IMR-90 (cell line): Measurements from ENCODE around the gene NPEPL1.

Experiments
- BHLHE40 ChIP-seq: fragments of 150-350 bp; IDR thresholded peaks from 2 replicates; pipeline ENCODE4 v1.6.1; 2016; ENCODE audit warnings: mild to moderate bottlenecking, low read depth, low read length
- CEBPB ChIP-seq: IDR thresholded peaks from 2 replicates; pipeline ENCODE4 v1.6.1; 2012; ENCODE audit warnings: low read depth, low read length, improper control_type of control experiment
- CHD1 ChIP-seq: IDR thresholded peaks from 2 replicates; pipeline ENCODE4 v1.6.1; 2012; ENCODE audit warnings: low read depth, low read length, improper control_type of control experiment
- MAZ ChIP-seq: IDR thresholded peaks from 2 replicates; pipeline ENCODE4 v1.6.1; 2012; ENCODE audit warnings: low read depth, mild to moderate bottlenecking, low read length, improper control_type of control experiment, moderate library complexity, borderline replicate concordance
- POLR2A ChIP-seq: IDR thresholded peaks from 2 replicates; pipeline ENCODE4 v1.6.1; 2012; ENCODE audit warnings: mild to moderate bottlenecking, low read depth, low read length
- RAD21 ChIP-seq: IDR thresholded peaks from 2 replicates; pipeline ENCODE4 v1.6.1; 2012; ENCODE audit warnings: low read length, improper control_type of control experiment
- RFX5 ChIP-seq: IDR thresholded peaks from 2 replicates; pipeline ENCODE4 v1.8.0; 2012; ENCODE audit warnings: low read depth, mild to moderate bottlenecking, low read length, moderate library complexity
- SMC3 ChIP-seq: fragments of 150-350 bp; IDR thresholded peaks from 2 replicates; pipeline ENCODE4 v1.6.1; 2016; ENCODE audit warnings: low read depth, mild to moderate bottlenecking, antibody characterized with exemption, low read length, moderate library complexity
- TF ChIP-seq, protein P1 (sequence below): conservative IDR thresholded peaks from 2 replicates; pipeline ENCODE4 v1.5.1; 2012; ENCODE audit warnings: mild to moderate bottlenecking, low read depth, low read length, improper control_type of control experiment
- TF ChIP-seq, protein P2 (sequence below): fragments of 150-350 bp; IDR thresholded peaks from 2 replicates; pipeline ENCODE4 v1.6.1; 2017; ENCODE audit warnings: mild to moderate bottlenecking, antibody characterized with exemption, low read length, low read depth
- TF ChIP-seq, protein P3 (sequence below): fragments of 150-350 bp; IDR thresholded peaks from 2 replicates; pipeline ENCODE4 v1.6.1; 2016; ENCODE audit warnings: low read depth, mild to moderate bottlenecking, low read length, moderate library complexity, borderline replicate concordance

DNA sequence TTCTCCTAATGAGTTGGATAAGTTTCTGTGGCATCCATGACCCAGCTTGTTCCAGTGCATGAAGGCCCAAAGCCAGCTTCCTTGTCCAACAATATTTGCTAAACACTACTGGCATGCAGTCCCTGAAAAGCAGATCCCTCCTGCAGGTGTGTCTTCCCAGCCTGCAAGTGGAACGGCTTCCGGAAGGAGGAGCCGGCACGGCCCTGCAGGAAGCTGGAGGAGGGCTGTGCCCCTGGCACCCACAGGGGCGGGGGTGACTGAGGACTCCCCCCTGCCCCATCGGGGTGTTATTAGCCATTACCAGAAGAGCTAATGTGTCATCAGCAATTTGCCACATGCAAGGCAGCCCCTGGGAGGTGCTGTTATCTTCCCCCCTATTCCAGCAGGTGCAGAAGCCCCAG is 27.4 kb downstream of the NPEPL1 start:
- TF ChIP-seq, protein P1, sequence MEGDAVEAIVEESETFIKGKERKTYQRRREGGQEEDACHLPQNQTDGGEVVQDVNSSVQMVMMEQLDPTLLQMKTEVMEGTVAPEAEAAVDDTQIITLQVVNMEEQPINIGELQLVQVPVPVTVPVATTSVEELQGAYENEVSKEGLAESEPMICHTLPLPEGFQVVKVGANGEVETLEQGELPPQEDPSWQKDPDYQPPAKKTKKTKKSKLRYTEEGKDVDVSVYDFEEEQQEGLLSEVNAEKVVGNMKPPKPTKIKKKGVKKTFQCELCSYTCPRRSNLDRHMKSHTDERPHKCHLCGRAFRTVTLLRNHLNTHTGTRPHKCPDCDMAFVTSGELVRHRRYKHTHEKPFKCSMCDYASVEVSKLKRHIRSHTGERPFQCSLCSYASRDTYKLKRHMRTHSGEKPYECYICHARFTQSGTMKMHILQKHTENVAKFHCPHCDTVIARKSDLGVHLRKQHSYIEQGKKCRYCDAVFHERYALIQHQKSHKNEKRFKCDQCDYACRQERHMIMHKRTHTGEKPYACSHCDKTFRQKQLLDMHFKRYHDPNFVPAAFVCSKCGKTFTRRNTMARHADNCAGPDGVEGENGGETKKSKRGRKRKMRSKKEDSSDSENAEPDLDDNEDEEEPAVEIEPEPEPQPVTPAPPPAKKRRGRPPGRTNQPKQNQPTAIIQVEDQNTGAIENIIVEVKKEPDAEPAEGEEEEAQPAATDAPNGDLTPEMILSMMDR, result no peak
- no peak for TF ChIP-seq SMC3
- no peak for TF ChIP-seq BHLHE40
- no peak for TF ChIP-seq POLR2A
- TF ChIP-seq MAZ, result no peak
- TF ChIP-seq, protein P2, sequence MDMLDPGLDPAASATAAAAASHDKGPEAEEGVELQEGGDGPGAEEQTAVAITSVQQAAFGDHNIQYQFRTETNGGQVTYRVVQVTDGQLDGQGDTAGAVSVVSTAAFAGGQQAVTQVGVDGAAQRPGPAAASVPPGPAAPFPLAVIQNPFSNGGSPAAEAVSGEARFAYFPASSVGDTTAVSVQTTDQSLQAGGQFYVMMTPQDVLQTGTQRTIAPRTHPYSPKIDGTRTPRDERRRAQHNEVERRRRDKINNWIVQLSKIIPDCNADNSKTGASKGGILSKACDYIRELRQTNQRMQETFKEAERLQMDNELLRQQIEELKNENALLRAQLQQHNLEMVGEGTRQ, result no peak
- TF ChIP-seq RAD21, result no peak
- TF ChIP-seq, protein P3, sequence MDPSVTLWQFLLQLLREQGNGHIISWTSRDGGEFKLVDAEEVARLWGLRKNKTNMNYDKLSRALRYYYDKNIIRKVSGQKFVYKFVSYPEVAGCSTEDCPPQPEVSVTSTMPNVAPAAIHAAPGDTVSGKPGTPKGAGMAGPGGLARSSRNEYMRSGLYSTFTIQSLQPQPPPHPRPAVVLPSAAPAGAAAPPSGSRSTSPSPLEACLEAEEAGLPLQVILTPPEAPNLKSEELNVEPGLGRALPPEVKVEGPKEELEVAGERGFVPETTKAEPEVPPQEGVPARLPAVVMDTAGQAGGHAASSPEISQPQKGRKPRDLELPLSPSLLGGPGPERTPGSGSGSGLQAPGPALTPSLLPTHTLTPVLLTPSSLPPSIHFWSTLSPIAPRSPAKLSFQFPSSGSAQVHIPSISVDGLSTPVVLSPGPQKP, result no peak
- no peak for TF ChIP-seq RFX5
- no peak for TF ChIP-seq CHD1
- TF ChIP-seq CEBPB, result no peak
